Adipose tissue (tissue), 3 donors: Measurements from ENCODE around the gene GBF1. TPM values are rescaled to one million over a fixed set of nuclear protein-coding genes. Genes with fewer than 3 reads are reported as not detected.
A peak's percentile ranks its signal among the peaks of the same experiment; 100 is the strongest.

Experiments
- H3K27ac ChIP-seq: one replicate; pipeline ENCODE4 v1.5.1; 2013; ENCODE audit warnings: low read depth, low read length
- WGBS, 3 donors: extraction: QIAGEN DNeasy Blood & Tissue Kit; methylation state at CpG; one replicate each; pipeline ENCODE4 v1.1.7; 2013; 5-methylcytosine and 5-hydroxymethylcytosine counted together
- polyA plus RNA-seq, 3 donors: library from polyadenylated mRNA; stranded (reverse); fragments of 200-250 nt; gene quantifications; one replicate each; pipeline ENCODE4 v1.2.3, GENCODE V29; 2013
- donor health status: healthy with polysubstance abuse.
- donor health status: Bipolar disorder and iron deficiency.
- donor health status: healthy.

Gene GBF1
- polyA plus RNA-seq, 3 donors, result 9.5 to 14.6 (median 12.3) TPM

GRCh38 chr10:102397222-102398171 lies 152.2 kb downstream of the GBF1 start:
- H3K27ac ChIP-seq, result no peak overlapping the region
- 92 to 95% (median 94%) methylated on average over 14 of the region's 14 CpGs for whole genome bisulfite sequencing, 3 donors

- H3K27ac ChIP-seq, result no peak overlapping the region
- WGBS, 3 donors, result 83 to 88% (median 87%) methylated on average over 21 of the region's 21 CpGs
Observed at GRCh38 chr10:102398172-102399020, 153.1 kb downstream of the GBF1 start.

GRCh38 chr10:102399217-102400021 lies 154.1 kb downstream of the GBF1 start:
- peak overlapping the region; percentile 68 for H3K27ac ChIP-seq
- 2 to 4% (median 4%) methylated on average over 64 to 72 of the region's 72 CpGs for WGBS, 3 donors

- WGBS, 3 donors, result 79 to 87% (median 84%) methylated on average over 17 of the region's 17 CpGs
- no peak overlapping the region for H3K27ac ChIP-seq
Observed at GRCh38 chr10:102400076-102400475, 154.7 kb downstream of the GBF1 start.

GRCh38 chr10:102400598-102401341 lies 155.4 kb downstream of the GBF1 start:
- H3K27ac ChIP-seq, result no peak overlapping the region
- 89 to 95% (median 93%) methylated on average over 22 of the region's 22 CpGs for WGBS, 3 donors

GRCh38 chr10:102401342-102401654 lies 156.0 kb downstream of the GBF1 start:
- WGBS, 3 donors, result 87 to 94% (median 93%) methylated on average over 8 of the region's 8 CpGs

GRCh38 chr10:102401735-102402511 lies 156.6 kb downstream of the GBF1 start:
- no peak overlapping the region for H3K27ac ChIP-seq
- 86 to 87% (median 86%) methylated on average over 18 of the region's 18 CpGs for WGBS, 3 donors

More at GRCh38 chr10:102401342-102401654, 156.0 kb downstream of the GBF1 start:
- no peak overlapping the region for H3K27ac ChIP-seq

GRCh38 chr10:102402512-102402896 lies 157.2 kb downstream of the GBF1 start:
- WGBS, 3 donors, result 88% methylated on average over 5 of the region's 5 CpGs
- no peak overlapping the region for H3K27ac ChIP-seq

- H3K27ac ChIP-seq, result no peak overlapping the region
Observed at GRCh38 chr10:102403115-102403514, 157.8 kb downstream of the GBF1 start.

GRCh38 chr10:102404361-102405107 lies 159.2 kb downstream of the GBF1 start:
- 82 to 85% (median 82%) methylated on average over 17 of the region's 17 CpGs for WGBS, 3 donors
- no peak overlapping the region for H3K27ac ChIP-seq

More at GRCh38 chr10:102403115-102403514, 157.8 kb downstream of the GBF1 start:
- WGBS, 3 donors, result 78 to 89% (median 88%) methylated on average over 13 of the region's 13 CpGs

- WGBS, 3 donors, result 66 to 82% (median 77%) methylated on average over 19 of the region's 19 CpGs
Observed at GRCh38 chr10:102405108-102405571, 159.8 kb downstream of the GBF1 start.

GRCh38 chr10:102405632-102406031 lies 160.3 kb downstream of the GBF1 start:
- H3K27ac ChIP-seq, result no peak overlapping the region
- 69 to 83% (median 75%) methylated on average over 6 of the region's 6 CpGs for WGBS, 3 donors

More at GRCh38 chr10:102405108-102405571, 159.8 kb downstream of the GBF1 start:
- no peak overlapping the region for H3K27ac ChIP-seq

GRCh38 chr10:102406815-102407214 lies 161.5 kb downstream of the GBF1 start:
- 85 to 95% (median 88%) methylated on average over 2 of the region's 2 CpGs for WGBS, 3 donors
- no peak overlapping the region for H3K27ac ChIP-seq

GRCh38 chr10:102407425-102408130 lies 162.2 kb downstream of the GBF1 start:
- H3K27ac ChIP-seq, result no peak overlapping the region
- WGBS, 3 donors, result 78 to 84% (median 81%) methylated on average over 13 of the region's 13 CpGs

GRCh38 chr10:102408131-102408727 lies 162.9 kb downstream of the GBF1 start:
- 55 to 61% (median 57%) methylated on average over 14 of the region's 14 CpGs for WGBS, 3 donors
- H3K27ac ChIP-seq, result no peak overlapping the region
